SU-DHL-6 (cell line): ENCODE results near the gene C6orf62.

Source experiments
- EZH2phosphoT487 ChIP-seq: fragments of 200-600 bp; sonication (generic), shearing (Covaris generic); conservative IDR thresholded peaks from 2 replicates; pipeline ENCODE4 v1.6.1; 2018; ENCODE audit warnings: mild to moderate bottlenecking, antibody characterized with exemption, low read length, moderate library complexity, mixed read lengths
- TF ChIP-seq, protein P1 (sequence below): fragments of 200-600 bp; sonication (generic); IDR thresholded peaks from one replicate; pipeline ENCODE4 v1.5.1; 2017; ENCODE audit warnings: antibody characterized with exemption, mild to moderate bottlenecking, low read length, moderate library complexity; ENCODE audit not compliant: insufficient read depth, poor library complexity, severe bottlenecking

GRCh38 chr6:24723270-24723669 lies 4.3 kb upstream of the C6orf62 start:
- TF ChIP-seq, protein P1, sequence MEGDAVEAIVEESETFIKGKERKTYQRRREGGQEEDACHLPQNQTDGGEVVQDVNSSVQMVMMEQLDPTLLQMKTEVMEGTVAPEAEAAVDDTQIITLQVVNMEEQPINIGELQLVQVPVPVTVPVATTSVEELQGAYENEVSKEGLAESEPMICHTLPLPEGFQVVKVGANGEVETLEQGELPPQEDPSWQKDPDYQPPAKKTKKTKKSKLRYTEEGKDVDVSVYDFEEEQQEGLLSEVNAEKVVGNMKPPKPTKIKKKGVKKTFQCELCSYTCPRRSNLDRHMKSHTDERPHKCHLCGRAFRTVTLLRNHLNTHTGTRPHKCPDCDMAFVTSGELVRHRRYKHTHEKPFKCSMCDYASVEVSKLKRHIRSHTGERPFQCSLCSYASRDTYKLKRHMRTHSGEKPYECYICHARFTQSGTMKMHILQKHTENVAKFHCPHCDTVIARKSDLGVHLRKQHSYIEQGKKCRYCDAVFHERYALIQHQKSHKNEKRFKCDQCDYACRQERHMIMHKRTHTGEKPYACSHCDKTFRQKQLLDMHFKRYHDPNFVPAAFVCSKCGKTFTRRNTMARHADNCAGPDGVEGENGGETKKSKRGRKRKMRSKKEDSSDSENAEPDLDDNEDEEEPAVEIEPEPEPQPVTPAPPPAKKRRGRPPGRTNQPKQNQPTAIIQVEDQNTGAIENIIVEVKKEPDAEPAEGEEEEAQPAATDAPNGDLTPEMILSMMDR: no peak
- TF ChIP-seq EZH2phosphoT487: no peak
